GM21526 (cell line): ENCODE measurements around the gene OR4N5.
"Not testable (repeated sequence)": the region's sequence is repeated elsewhere in the genome, so short reads cannot be mapped to it uniquely, and the experiment has no call there.

Experiments used
- ATAC-seq: cut with Tn5 transposase; IDR thresholded peaks from one replicate; pipeline ENCODE4 v1.9.1; 2021; ENCODE audit warnings: moderate library complexity; ENCODE audit not compliant: unreplicated experiment, low FRiP score

Gene OR4N5, protein sequence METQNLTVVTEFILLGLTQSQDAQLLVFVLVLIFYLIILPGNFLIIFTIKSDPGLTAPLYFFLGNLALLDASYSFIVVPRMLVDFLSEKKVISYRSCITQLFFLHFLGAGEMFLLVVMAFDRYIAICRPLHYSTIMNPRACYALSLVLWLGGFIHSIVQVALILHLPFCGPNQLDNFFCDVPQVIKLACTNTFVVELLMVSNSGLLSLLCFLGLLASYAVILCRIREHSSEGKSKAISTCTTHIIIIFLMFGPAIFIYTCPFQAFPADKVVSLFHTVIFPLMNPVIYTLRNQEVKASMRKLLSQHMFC

DNA sequence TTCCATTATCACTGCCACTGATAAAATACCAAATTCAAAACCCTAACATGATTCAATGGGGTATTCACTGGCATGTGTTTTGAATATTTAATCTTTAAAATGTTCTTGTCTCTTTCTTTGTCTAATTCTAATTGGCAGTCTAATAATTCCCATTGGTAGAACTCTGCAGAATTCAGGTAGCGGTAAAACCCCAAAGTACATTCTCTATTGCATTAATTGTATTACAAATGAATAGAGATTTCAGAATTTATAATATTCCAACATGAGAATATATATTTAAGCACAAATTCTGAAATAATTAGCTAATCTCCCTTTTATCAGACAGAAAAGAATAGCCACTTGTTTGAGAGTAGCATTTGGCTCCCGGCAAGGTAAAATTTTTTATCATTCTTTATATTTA, at the start of gene OR4N5:
Gene OR4N5, plus strand, starts transcription at position 301 of the 400 bp plus-strand sequence. CDS start 4,916 bp downstream, outside the sequence.
- no peak for ATAC-seq

DNA sequence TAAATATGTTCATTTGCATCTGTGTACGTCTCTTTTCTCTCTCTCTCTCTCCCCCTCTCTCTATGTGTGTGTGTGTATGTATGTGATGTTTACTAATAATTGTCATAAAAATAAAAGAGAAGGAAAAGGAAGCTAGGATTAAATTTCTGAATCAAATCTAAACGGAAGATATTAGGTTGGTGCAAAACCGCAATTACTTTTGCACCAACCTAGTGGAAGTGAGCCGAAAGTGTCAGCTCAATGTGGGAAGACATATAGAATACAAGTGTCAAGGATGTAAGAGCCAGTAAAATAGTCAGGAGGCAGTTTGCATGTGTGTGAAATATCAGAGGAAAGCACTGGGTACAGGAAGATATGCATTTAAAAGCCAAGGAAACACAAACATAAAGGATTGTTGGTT, 46.6 kb upstream of the OR4N5 start:
- ATAC-seq = no peak

DNA sequence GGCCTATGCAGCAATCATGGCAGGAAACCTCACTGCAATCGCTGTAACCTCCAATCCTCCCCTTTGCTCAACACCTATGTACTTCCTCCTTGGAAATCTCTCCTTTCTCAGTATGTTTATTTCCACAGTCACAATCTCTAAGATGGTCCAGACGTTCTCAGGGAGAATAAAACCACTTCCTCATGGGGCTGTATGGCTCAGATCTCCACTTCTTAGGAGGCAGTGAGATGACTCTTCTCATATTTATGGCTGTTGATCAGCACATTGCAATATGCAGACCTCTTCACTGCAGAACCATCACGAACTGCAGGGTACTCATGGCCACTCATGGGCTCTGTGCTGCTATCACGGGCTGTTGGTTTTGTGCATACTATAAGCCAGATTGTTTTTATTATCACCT, 45.2 kb upstream of the OR4N5 start:
- ATAC-seq = no peak

DNA sequence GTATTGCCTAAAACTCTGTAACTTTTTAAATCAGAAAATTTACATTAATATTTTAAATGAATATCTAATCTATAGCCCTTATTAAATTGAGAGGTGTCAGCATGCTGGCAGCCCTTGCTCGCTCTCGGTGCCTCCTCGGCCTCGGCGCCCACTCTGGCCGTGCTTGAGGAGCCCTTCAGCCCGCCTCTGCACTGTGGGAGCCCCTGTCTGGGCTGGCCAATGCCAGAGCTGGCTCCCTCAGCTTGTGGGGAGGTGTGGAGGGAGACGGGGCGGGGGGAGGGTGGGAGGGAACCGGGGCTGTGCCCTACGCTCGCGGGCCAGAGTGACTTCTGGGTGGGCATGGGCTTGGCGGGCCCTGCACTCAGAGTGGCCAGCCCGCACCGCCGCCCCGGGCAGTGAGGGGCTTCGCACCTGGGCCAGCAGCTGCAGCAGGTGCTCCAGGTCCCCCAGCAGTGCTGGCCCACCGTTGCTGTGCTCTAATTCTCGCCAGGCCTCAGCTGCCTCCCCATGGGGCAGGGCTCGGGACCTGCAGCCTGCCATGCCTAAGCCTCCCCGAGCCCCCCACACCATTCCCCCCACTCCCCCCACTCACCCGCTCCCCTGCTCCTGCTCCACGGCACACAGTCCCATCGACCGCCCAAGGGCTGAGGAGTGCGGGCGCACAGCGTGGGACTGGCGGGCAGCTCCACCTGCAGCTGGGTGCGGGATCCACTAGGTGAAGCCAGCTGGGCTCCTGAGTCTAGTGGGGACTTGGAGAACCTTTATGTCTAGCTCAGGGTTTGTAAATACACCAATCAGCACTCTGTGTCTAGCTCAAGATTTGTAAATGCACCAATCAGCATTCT, 39.5 kb upstream of the OR4N5 start:
- ATAC-seq = not testable (repeated sequence)

DNA sequence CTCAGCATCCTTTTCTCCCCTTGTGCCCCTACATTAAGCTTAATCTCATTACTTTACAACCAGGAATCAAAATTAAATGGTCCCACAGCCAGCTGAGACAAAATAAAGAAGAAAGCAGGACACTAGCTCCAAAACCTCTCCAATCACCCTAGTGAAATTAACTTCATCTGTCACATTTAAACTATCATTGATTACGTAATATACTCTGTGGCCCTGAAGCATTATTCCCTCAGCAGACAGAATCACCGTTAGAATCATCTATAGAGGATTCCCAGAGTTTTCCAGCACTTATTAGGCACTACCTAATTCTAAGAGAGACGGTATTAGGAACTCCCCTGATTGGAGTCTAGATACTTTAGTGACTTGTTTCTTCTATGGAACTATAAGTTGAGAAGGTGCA, 28.2 kb upstream of the OR4N5 start, which contains the start of gene OR4K17:
Gene OR4K17, plus strand, starts transcription at position 302 of the 400 bp plus-strand sequence. CDS start 6,761 bp downstream, outside the sequence.
- no peak for ATAC-seq

DNA sequence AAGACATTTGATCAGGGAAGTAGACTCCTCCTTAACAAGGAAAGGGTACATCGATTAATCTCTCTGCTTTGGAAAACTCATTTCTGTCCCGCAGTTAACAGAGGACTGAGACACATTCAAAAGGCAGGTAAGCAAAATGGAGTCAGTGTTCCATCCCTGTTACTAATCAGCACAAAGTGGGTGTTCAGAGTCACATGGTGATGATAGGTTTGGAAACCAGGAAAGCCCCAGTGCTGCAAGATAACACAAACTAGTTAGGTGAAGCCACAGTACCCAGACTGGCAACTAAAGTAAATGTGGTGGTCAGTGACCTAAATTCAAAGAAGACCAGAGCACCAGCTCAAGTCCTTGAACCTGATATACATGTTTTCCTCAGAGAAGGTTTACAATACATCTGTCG, 26.3 kb upstream of the OR4N5 start:
- no peak for ATAC-seq

DNA sequence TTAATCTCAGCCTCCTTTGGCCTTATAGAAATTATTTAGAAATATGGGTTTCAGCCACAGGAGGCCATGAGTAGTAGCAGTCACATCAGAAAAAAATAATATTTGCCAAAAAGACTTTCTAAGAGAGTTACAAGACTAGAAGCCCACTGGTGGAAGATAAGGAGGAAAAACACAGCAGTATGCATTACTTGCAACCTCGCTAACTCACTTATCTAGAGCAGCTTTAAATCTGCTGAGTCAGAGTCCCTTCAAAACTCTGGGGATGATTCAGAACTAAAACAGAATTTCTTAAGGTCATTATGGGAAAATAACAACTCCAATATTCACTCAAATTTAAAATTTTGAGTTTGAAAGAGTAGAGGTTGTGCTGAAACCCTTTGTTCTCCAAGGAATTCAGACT, 21.9 kb upstream of the OR4N5 start:
- ATAC-seq = no peak

DNA sequence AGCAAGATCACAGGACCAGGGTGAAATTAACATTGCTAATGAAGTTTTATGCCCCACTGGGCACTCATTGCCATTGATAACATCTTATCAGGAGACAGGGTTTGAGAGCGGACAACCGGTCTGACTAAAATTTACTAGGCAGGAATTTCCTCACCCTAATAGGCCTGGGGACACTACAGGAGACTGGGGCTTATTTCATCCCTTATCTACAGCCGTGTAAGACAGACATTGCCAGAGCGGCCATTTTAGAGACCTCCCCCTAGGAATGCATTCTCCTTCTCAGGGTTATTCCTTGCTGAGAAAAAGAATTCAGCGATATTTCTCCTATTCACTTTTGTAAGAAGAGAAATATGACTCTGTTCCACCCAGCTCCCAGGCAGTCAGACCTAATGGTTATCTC, 19.8 kb upstream of the OR4N5 start:
- ATAC-seq = no peak

DNA sequence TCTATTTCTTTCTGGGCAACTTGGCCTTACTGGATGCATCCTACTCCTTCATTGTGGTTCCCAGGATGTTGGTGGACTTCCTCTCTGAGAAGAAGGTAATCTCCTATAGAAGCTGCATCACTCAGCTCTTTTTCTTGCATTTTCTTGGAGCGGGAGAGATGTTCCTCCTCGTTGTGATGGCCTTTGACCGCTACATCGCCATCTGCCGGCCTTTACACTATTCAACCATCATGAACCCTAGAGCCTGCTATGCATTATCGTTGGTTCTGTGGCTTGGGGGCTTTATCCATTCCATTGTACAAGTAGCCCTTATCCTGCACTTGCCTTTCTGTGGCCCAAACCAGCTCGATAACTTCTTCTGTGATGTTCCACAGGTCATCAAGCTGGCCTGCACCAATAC, 5.3 kb downstream of the OR4N5 start:
- no peak for ATAC-seq

DNA sequence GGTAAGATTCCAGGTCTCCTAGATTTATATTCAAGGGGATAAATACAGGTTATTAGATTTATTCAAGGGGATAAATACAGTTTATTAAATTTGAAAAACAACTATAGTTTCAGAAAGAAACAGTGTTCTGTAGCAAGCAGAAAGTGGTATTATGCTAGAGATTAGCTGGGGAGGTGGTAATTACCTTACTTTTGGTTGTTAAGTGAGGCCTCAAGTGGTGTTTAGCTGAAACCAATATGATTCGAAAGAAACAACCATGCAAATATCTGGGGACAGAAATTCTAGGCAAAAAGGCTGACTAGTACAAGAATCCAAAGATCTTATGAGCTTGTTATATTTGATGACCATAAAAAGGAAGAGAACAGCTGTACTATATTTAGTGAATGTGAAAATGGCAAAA, 6.2 kb downstream of the OR4N5 start:
- ATAC-seq = no peak

DNA sequence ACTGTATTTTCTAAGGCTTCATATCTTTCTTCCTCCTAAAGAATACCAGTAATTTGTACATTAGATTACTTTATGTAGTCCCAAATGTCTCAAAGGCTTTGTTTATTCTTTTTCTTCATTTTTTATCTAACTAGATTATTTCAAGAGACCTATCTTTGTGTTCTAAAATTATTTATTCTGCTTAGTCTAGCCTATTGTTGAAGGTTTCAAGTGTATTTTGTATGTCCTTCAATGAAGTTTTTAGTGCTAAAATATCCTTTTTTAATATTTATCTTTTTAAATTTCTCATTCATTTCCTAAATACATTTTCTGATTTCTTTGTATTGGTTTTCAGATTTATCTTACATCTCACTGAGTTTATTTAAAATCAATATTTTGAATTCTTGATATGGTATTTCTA, 25.8 kb downstream of the OR4N5 start:
- no peak for ATAC-seq

DNA sequence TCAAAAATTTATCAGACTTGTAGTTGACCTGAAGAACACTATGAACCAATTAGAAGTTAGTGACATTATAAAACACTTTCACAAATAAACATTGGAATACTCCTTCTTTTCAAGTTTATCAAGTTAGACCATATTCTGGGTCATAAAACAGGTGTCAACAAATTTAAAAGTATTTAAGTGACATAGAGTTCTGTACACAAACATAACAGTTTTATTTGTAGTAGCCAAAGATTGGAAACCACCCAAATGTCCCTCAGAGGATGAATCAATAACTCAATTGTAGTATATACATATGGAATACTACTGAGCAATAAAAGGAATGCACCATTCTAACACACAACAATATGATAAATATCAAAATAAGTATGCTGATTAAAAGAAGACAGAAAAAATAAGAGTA, 28.5 kb downstream of the OR4N5 start:
- no peak for ATAC-seq

DNA sequence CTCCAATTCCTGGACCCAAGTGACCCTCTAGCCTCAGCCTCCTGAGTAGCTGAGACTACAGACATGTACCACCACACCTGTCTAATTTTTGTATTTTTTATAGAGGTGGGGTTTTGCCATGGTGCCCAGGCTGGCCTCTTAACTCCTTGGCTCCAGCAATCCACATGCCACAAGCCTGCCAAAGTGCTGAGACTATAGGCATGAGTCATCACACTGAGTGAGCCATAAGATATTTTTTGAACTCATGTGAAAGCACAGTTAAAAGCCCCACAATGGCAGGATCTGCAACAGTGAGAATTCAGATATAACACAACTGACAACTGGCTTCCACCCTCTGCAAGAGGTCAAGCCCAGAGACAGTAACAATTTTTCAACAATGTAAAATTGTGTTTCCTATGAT, 31.2 kb downstream of the OR4N5 start:
- not testable (repeated sequence) for ATAC-seq

DNA sequence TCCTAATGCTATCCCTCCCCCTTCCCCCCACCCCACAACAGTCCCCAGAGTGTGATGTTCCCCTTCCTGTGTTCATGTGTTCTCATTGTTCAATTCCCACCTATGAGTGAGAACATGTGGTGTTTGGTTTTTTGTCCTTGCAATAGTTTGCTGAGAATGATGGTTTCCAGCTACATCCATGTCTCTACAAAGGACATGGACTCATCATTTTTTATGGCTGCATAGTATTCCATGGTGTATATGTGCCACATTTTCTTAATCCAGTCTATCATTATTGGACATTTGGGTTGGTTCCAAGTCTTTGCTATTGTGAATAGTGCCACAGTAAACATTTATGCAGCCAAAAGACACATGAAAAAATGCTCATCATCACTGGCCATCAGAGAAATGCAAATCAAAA, 35.6 kb downstream of the OR4N5 start:
- not testable (repeated sequence) for ATAC-seq

DNA sequence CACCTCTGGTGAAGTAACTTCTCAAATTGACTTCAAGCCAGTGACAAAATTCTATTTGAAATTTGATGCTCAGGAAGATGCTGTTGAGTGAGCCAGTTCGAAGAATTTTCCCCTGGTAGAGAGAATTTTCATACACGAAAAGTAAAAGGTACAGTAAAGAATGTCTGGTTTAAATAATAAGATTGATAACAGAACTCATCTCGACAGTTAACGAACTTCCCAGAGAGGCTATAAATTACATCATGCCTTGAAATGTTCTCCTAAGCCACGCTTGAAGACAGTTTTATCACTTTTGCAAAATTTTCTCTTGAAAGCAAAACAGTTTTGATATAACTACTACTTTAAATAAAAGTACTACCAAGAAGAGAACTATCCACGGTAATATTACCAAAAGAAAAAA, 37.7 kb downstream of the OR4N5 start:
- ATAC-seq = no peak

DNA sequence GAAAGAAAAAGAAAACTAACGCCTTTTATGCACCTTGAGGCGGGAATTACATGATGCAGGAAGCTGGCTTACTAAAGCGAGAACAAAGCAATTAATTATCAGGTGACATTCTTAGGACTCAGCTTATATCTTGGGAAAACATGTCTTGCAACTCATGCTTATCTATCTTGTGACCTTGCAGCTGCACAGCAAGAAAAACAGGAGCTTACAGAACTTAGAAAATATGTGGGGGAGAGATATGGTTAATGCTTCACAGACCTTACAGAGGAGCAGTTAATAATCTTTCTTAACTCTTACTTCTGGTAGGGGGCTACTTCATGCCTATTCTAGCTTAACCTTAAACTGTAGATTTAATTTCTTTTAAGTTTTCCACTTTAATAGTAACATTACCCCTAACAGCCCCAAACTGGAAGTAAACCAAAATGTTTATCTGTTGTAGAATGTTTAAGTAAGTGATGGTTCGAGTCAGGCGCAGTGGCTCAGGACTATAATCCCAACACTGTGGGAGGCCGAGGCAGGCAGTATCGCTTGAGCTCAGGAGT, 38.9 kb downstream of the OR4N5 start:
- no peak for ATAC-seq

DNA sequence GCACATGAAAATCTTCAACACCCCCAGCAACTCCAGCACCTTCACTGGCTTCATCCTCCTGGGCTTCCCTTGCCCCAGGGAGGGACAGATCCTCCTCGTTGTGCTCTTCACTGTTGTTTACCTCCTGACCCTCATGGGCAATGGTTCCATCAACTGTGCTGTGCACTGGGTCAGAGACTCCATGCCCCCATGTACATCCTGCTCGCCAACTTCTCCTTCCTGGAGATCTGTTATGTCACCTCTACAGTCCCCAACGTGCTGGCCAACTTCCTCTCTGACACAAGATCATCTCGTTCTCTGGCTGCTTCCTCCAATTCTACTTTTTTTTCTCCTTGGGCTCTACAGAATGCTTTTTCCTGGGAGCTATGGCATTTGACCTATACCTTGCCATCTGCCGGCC, 40.6 kb downstream of the OR4N5 start:
- no peak for ATAC-seq

DNA sequence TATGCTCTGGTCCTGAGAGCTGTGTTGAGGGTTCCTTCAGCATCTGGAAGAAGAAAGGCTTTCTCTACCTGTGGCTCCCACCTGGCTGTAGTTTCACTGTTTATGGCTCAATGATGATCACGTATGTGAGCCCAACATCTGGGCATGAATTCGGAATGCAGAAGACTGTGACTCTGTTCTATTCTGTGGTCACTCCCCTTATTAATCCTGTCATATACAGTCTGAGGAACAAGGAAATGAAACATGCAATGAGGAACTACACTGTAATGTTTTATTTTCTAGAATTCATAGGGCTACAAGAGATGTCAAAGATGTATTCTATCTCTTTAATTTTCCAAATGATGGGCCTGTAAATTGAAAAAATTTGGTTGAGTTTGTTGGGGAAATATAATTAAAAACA, 41.3 kb downstream of the OR4N5 start:
- ATAC-seq = no peak

DNA sequence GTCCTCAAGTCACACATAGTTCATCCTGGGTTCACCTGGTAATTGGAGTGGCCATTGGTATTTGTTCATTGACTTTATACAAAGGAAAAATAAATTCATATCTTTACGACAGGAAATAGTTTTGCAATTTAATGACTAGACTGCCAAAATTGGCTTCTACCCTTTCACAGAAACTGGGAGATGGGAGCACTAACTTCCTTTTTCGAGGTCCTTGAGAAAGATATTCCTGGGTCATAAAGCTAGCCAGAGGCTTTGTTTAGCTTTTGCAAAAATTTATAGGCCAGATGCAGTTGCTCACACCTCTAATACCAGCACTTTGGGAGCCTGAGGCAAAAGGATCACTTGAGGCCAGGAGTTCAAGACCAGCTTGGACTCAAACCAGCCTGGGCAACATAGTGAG, 41.9 kb downstream of the OR4N5 start:
- no peak for ATAC-seq

DNA sequence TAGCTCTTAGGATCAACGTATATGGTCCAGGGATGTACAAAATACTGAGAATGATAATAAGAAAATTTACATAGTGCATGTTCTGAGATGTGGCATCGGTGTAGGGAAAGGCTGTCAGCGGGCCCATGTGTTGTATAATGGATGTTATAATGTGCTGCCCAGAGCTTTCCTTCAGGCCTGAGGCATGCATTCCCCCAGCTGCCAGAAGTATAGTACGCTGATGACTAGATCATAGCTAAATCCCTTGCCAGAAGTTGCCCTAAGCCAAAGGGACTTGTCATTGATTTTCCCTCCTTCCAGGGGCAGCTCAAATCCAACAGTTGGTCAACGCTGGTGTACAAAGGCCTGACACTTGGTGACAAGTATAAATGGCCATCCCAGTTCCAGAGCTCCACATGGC, 45.6 kb downstream of the OR4N5 start:
- ATAC-seq = no peak

DNA sequence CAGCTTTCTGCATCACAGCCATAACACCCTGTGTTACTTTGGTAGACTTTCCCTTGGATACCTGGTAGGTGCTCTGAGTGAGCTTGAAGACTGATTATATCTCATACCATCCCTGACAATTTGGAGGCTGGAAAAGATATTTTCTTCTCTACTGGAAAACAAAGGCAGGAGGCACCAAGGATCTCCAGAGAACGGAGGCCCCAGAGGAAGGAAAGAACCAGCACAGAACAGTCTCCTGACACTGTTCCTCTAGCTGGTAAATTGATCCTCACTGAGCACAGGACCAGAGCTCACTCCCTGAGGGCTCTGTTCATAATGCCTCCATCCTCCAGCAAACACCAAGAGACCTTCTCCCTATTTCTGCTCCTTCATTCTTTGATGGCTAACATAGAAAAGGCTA, 52.0 kb downstream of the OR4N5 start, which contains the start of gene OR11G2:
Gene OR11G2, plus strand, starts transcription at position 301 of the 400 bp plus-strand sequence. CDS start 6,542 bp downstream, outside the sequence.
- ATAC-seq = no peak
